GM21423 (cell line): Measurements from ENCODE around the gene POLA1.

Experiments used
- ATAC-seq: cut with Tn5 transposase; IDR thresholded peaks from one replicate; pipeline ENCODE4 v1.9.1; 2021; ENCODE audit warnings: mild to moderate bottlenecking, moderate library complexity; ENCODE audit not compliant: unreplicated experiment

POLA1 gene

DNA sequence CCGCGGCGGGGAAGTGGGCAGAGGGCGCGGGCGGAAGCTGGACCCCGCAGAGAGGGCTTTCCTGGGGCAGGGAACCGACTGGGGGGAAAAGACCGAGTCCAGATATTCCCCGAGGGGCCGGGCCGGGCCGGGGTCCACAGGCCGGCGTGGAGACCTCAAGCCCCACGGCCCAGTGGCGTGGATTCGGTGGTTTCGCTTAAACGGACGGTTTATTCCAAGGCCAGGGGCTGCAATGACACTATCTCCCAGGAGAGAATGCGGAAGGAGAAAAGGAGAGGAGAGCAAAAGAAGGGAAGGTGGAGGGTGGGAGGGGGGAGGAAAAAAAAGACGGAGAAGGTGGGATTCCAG is 311.3 kb downstream of the POLA1 start:
- ATAC-seq = no peak

DNA sequence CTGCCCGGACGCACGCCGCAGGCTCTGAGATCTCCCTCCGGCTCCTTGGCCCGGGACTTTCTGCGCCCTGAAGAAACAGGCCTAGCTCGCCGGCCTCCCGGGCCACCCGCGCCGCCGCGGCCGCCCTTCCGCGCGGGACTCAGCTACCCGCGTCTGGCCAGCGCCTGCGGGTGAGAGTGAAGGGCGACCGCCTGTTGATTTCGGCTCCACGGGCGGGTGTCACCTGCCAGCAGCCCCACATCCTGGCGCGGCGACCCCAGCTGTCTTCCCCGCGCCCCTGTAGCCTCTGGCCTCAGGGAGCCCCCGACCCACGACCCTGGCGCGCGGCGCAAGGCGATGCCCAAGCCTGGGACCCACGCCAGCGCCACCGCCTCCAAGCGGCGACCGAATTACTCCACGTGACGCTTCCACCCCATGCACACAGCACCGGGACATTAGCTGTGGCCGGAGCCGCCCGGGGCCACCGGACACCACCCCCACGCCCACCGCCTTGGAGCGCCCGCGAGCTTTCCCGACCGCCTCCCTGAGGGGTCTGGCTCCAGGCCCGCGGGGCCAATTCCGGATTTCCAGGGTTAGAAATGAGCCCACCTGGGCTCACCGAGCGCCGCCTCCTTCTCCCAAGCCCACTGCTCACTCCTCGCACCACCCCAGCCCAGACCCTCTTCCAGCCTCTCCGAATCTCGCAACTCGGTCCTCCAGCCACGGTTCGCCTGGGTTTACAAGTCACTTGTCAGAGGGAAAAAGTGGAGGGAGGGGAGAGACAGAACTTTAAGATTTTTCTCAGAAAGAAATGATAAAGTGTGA is 311.9 kb downstream of the POLA1 start:
- no peak for ATAC-seq

DNA sequence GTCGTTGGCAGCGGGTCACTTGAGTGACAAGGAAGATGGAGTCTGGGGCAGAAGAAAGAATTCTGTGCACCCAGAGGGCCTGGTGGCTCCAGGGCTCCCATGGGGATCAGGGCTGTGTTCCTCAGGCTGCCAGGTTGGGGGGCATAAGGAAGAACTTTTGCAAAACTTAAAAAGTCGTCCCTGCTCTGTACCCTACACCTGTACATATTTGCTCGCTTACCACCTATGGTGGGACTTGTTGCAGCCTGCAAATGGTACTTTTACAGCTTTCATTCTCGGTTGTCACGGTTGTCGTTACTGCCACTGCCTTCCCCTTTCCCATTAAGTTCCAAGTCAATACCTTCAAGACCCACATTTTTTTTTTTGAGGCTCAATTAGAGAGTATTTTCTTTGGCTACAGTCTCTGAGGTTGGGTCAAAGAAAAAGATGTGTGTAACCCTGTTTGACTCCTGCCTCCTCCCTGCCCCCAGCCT is 312.9 kb downstream of the POLA1 start:
- no peak for ATAC-seq

GRCh38 chrX:25007059-25008053 is 313.6 kb downstream of the POLA1 start:
- no peak for ATAC-seq

- no peak for ATAC-seq
Measured at GRCh38 chrX:25009407-25009806, 315.7 kb downstream of the POLA1 start.

- ATAC-seq = no peak
Measured at GRCh38 chrX:25010784-25011588, 317.3 kb downstream of the POLA1 start.

- ATAC-seq = no peak
Measured at GRCh38 chrX:25011589-25012432, 318.1 kb downstream of the POLA1 start.

DNA sequence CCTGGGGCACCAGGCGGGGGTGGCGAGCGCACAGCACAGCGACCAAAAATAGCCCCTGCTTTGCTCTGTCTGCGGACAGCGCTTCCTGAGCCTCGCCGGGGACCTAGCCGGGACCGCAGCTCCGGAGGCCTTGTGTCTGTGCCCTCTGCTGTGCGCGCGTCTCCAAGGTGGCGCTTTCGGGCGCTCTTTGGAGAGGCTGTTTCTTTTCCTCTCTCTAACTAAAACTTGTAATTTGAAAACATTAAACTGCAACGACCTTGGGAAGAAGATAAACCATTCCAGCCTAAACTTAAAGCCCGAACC is 318.7 kb downstream of the POLA1 start:
- no peak for ATAC-seq

GRCh38 chrX:25012793-25013631 is 319.3 kb downstream of the POLA1 start:
- no peak for ATAC-seq

GRCh38 chrX:25013632-25014365 is 320.1 kb downstream of the POLA1 start:
- no peak for ATAC-seq

GRCh38 chrX:25014366-25014838 is 320.7 kb downstream of the POLA1 start:
- no peak for ATAC-seq

GRCh38 chrX:25015486-25016360 is 322.0 kb downstream of the POLA1 start, which contains the start of gene ARX:
Gene ARX (minus strand): TSS chrX:25015965. CDS start chrX:25015737, 228 bp downstream.
- no peak for ATAC-seq

- ATAC-seq = no peak
Measured at GRCh38 chrX:25016361-25016671, 322.6 kb downstream of the POLA1 start.

DNA sequence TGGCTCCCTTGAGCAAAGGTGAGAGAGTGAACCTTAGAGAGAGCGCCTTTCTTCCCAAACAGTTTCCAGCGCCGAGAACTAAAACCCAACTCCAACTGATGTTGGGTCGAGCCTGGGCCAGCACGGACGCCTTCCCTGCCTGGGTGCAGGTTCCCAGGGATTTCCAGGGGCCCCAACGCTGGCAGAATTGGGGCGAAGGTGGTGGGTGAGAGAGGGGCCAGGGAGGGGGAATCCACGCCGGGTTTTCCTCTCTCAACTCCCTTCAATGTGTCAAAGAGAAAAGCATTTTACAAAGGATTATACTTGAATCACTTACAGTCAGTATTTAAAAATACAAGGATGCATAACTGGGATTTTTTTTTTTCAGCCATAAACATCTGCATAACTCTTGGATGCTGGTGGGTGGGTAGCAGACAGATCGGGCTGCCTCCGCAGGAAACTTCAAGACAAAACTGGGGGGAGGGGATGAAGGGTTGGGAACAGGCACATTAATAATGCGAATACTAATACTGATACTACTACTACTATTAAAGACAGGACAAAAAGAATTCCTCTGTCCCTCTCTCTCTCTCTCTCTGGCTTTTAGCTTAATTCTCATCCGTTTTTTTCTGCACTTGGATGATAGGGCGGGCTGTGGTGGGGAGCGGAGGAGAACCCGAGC is 323.4 kb downstream of the POLA1 start:
- ATAC-seq = no peak

DNA sequence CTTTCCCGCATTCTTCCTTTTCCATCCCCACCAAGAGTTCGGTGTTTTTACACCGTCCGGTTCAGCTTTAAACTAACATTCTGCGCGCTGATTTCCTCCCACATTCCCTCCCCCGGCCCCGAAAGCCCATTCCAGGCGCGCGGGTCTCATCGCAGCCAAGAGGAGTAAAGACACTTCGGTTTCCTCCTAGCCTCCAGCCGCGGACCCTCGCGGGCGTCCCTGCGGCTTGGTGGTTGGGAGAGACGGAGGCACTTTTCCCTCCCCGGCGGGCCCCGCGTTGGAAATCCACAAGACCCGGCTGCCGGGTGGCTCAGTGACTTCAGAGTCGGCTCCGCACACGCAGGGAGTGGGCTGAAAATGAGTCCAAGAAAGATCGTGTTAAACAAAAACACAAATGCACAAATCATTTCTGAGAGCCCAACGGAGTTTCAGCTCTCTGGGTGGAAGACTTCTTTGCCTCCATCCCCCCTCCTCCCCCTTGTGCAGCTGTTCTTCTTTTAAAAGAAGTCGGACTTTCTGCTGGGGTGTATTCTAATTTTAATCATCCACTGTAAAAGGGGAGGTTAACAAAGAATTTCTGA is 324.0 kb downstream of the POLA1 start:
- ATAC-seq = no peak

DNA sequence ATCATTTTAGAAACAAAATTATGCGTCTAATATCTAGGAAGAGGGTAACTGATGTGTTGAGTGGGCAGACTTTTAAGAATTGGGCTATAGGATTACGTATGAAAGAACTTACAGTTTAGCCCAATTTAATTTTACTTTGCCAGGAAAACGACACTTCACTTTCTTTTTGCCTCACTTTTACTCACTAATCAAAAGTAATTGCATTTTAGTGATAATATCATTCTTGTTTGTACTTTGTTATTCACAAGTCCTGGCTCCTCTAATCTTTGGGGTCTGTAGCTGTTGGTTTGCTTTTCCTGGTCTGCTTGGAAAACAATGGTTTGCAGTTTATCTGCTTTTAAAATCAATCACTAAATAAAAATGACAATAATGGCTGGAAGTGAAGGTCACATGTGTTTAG is 325.0 kb downstream of the POLA1 start:
- ATAC-seq = no peak
